Measurements from ENCODE around the gene C11orf54. TPM values are rescaled to one million over a fixed set of nuclear protein-coding genes. Genes with fewer than 3 reads are reported as not detected.

The C11orf54 gene
- total RNA-seq, 2 donors from 2014 or later, result 43.8 to 72.8 TPM

GRCh38 chr11:93791493-93791892 is 50.0 kb downstream of the C11orf54 start:
- intact Hi-C loops (cut with DNase I), result no loop called here
- H3K4me3 ChIP-seq, result no peak overlapping the region
- no peak overlapping the region for H3K27ac ChIP-seq
- H3K9me3 ChIP-seq, result no peaks in the 10 kb centered on the region
- 77% methylated on average over 5 of the region's 5 CpGs for WGBS
- TF ChIP-seq CTCF (IDR thresholded peaks at IDR 0.05) (no peak), POLR2AphosphoS5 (IDR thresholded peaks at IDR 0.05) (no peak), POLR2A (IDR thresholded peaks at IDR 0.05) (no peak)
- no peaks in the 10 kb centered on the region for H3K4me1 ChIP-seq (replicated peaks)
- no peaks in the 10 kb centered on the region for H3K27me3 ChIP-seq (replicated peaks; ENCODE audit: insufficient read depth)
- no peak for DNase-seq (ENCODE audit: low spot score)
- peaks cover 15 to 16% of the 10 kb centered on the region in 2 donors for H3K36me3 ChIP-seq

GRCh38 chr11:93796441-93797231 is 55.2 kb downstream of the C11orf54 start:
- WGBS, result 93% methylated on average over 6 of the region's 6 CpGs
- Histone ChIP-seq H3K4me3 (no peak overlapping the region), H3K4me1 (replicated peaks) (no peaks in the 10 kb centered on the region), H3K27ac (no peak overlapping the region), H3K27me3 (replicated peaks; ENCODE audit: insufficient read depth) (no peaks in the 10 kb centered on the region), H3K9me3 (no peaks in the 10 kb centered on the region), H3K36me3 (peaks cover 17 to 19% of the 10 kb centered on the region in 2 donors)
- DNase-seq (ENCODE audit: low spot score), result no peak
- TF ChIP-seq POLR2AphosphoS5 (IDR thresholded peaks at IDR 0.05), result no peak
- no peak for TF ChIP-seq CTCF (IDR thresholded peaks at IDR 0.05)
- TF ChIP-seq POLR2A (IDR thresholded peaks at IDR 0.05), result no peak
- intact Hi-C loops (cut with DNase I), result no loop called here

- TF ChIP-seq POLR2AphosphoS5 (IDR thresholded peaks at IDR 0.05) (no peak), CTCF (IDR thresholded peaks at IDR 0.05) (no peak), POLR2A (IDR thresholded peaks at IDR 0.05) (no peak)
- H3K9me3 ChIP-seq, result no peaks in the 10 kb centered on the region
- H3K27me3 ChIP-seq (replicated peaks; ENCODE audit: insufficient read depth), result no peaks in the 10 kb centered on the region
- peaks cover 9 to 11% of the 10 kb centered on the region in 2 donors for H3K36me3 ChIP-seq
- no peak overlapping the region for H3K4me3 ChIP-seq
- no peaks in the 10 kb centered on the region for H3K4me1 ChIP-seq (replicated peaks)
- intact Hi-C loops (cut with DNase I), result no loop called here
- no peak overlapping the region for H3K27ac ChIP-seq
- DNase-seq (ENCODE audit: low spot score), result no peak
- 32% methylated on average over 2 of the region's 2 CpGs for WGBS
Observed at GRCh38 chr11:93801366-93801765, 59.9 kb downstream of the C11orf54 start.

GRCh38 chr11:93804879-93805278 is 63.4 kb downstream of the C11orf54 start:
- no peak overlapping the region for H3K4me3 ChIP-seq
- H3K27me3 ChIP-seq (replicated peaks; ENCODE audit: insufficient read depth), result no peaks in the 10 kb centered on the region
- intact Hi-C loops (cut with DNase I), result no loop called here
- 95% methylated on average over 2 of the region's 2 CpGs for WGBS
- no peaks in the 10 kb centered on the region for H3K9me3 ChIP-seq
- no peaks in the 10 kb centered on the region for H3K4me1 ChIP-seq (replicated peaks)
- DNase-seq (ENCODE audit: low spot score), result no peak
- TF ChIP-seq POLR2AphosphoS5 (IDR thresholded peaks at IDR 0.05) (no peak), CTCF (IDR thresholded peaks at IDR 0.05) (no peak), POLR2A (IDR thresholded peaks at IDR 0.05) (no peak)
- H3K27ac ChIP-seq, result no peak overlapping the region
- peaks cover 0 to 7% of the 10 kb centered on the region in 2 donors for H3K36me3 ChIP-seq

- Histone ChIP-seq H3K36me3 (peaks cover 1 to 3% of the 10 kb centered on the region in 2 donors), H3K27me3 (replicated peaks; ENCODE audit: insufficient read depth) (no peaks in the 10 kb centered on the region), H3K4me1 (replicated peaks) (no peaks in the 10 kb centered on the region), H3K4me3 (no peak overlapping the region), H3K27ac (no peak overlapping the region), H3K9me3 (no peaks in the 10 kb centered on the region)
- no peak for DNase-seq (ENCODE audit: low spot score)
- intact Hi-C loops (cut with DNase I), result no loop called here
- TF ChIP-seq CTCF (IDR thresholded peaks at IDR 0.05) (no peak), POLR2A (IDR thresholded peaks at IDR 0.05) (no peak), POLR2AphosphoS5 (IDR thresholded peaks at IDR 0.05) (no peak)
- WGBS, result 99% methylated on average over 3 of the region's 3 CpGs
Observed at GRCh38 chr11:93807980-93808379, 66.5 kb downstream of the C11orf54 start.

Measured in prostate gland (tissue), 2 donors.